Activated B cell treated with CpG ODN at 0.5 μM for 24 hours (primary cell): ENCODE data around the gene BRSK1. TPM values are rescaled to one million over a fixed set of nuclear protein-coding genes. Genes with fewer than 3 reads are reported as not detected.
A peak's percentile ranks its signal among the peaks of the same experiment; 100 is the strongest.

Source experiments
- ATAC-seq: fragments of 200-7000 bp; cut with Tn5 transposase; one replicate; pipeline ENCODE4 v1.10.0; 2021; ENCODE audit warnings: low read depth, mild to moderate bottlenecking, moderate library complexity
- CTCF ChIA-PET: fragments of 350-600 bp; sonication (Branson Sonifier 250); formaldehyde crosslinking; loops from one replicate; lab custom pipeline; 2021; ENCODE audit warnings: antibody characterized with exemption; lab: Charles Lee
- POLR2A ChIA-PET: fragments of 350-600 bp; sonication (Branson Sonifier 250); formaldehyde crosslinking; loops from one replicate; lab custom pipeline; 2021; ENCODE audit warnings: antibody characterized with exemption; lab: Charles Lee
- DNase-seq: peaks from one replicate; pipeline ENCODE4 v3.0.0; 2022
- H3K27ac Mint-ChIP-seq: one replicate; pipeline ENCODE4 v1.8.0; 2020; ENCODE audit warnings: mixed read lengths
- H3K27me3 Mint-ChIP-seq: one replicate; pipeline ENCODE4 v1.8.0; 2021; ENCODE audit warnings: mixed read lengths
- H3K36me3 Mint-ChIP-seq: one replicate; pipeline ENCODE4 v1.8.0; 2021; ENCODE audit warnings: low read depth, mixed read lengths
- H3K4me1 Mint-ChIP-seq: one replicate; pipeline ENCODE4 v1.8.0; 2021; ENCODE audit warnings: mixed read lengths
- H3K4me3 Mint-ChIP-seq: one replicate; pipeline ENCODE4 v1.8.0; 2020; ENCODE audit warnings: mild to moderate bottlenecking, mixed read lengths
- H3K9me3 Mint-ChIP-seq: one replicate; pipeline ENCODE4 v1.8.0; 2020; ENCODE audit warnings: mixed read lengths
- intact Hi-C: fragments of 100-400 bp; cut with micrococcal nuclease; formaldehyde crosslinking; loops from one replicate; pipeline ENCODE4 v1.15.1; 2024
- total RNA-seq: library from RNA; stranded (reverse); gene quantifications from 2 replicates; pipeline ENCODE4 v1.2.3, GENCODE V29; 2022
- TF ChIP-seq, protein P1 (sequence below): fragments of 200-600 bp; IDR thresholded peaks from one replicate; pipeline ENCODE4 v1.8.0; 2022; ENCODE audit warnings: antibody characterized with exemption, mild to moderate bottlenecking

BRSK1 gene
- total RNA-seq, 1 donor from 2014 or later: 2.7 TPM

DNA sequence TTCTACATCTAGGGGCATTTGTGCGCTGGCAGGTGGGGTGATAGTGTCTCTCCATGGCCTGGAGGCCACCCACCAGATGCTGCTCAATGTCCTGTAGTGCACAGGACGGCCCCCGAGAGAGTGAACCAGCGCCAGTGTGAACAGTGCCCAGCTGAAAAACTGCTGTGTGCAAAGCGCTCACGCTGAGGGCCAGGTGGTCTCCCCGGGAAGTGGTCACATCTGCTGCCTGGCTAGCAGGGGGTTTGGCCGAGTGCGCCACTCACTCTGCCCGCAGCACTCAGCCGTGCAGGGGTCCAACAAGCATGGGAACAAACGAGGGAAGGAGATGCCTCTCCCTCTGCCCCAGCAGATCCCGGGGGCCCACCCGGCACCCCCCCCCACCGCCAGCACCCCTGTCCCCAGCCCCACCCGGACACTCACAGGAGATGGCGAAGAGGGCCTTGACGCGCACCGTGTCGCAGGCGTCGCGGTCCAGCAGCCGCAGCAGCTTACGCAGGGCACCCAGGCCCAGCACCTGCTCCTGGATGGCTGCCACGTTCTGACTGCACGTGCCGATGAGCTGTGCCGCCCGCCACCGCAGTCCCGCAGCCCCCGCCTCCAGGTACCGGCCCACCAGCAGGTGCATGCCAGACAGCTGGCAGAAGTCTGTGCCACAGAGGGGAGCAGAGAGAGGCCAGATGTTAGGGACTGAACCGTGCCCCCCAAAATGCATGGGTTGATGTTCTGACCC, 9.7 kb upstream of the BRSK1 start:
- CTCF ChIA-PET: no interaction called here
- intact Hi-C loops: no loop called here
- no peaks in the 10 kb centered on the region for H3K9me3 Mint-ChIP-seq
- no peak for DNase-seq
- POLR2A ChIA-PET: interaction anchor here (0.5 to 11.6 kb wide), 2 partner anchors 18 to 360 kb away, joined by 5 to 277 read pairs; partner anchors contain the start of gene PPP6R1
- H3K4me1 Mint-ChIP-seq: peaks cover 44% of the 10 kb centered on the region
- H3K27ac Mint-ChIP-seq: no peak overlapping the region
- TF ChIP-seq, protein P1, sequence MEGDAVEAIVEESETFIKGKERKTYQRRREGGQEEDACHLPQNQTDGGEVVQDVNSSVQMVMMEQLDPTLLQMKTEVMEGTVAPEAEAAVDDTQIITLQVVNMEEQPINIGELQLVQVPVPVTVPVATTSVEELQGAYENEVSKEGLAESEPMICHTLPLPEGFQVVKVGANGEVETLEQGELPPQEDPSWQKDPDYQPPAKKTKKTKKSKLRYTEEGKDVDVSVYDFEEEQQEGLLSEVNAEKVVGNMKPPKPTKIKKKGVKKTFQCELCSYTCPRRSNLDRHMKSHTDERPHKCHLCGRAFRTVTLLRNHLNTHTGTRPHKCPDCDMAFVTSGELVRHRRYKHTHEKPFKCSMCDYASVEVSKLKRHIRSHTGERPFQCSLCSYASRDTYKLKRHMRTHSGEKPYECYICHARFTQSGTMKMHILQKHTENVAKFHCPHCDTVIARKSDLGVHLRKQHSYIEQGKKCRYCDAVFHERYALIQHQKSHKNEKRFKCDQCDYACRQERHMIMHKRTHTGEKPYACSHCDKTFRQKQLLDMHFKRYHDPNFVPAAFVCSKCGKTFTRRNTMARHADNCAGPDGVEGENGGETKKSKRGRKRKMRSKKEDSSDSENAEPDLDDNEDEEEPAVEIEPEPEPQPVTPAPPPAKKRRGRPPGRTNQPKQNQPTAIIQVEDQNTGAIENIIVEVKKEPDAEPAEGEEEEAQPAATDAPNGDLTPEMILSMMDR: no peak
- H3K36me3 Mint-ChIP-seq: peaks cover 65% of the 10 kb centered on the region
- H3K27me3 Mint-ChIP-seq: no peaks in the 10 kb centered on the region
- H3K4me3 Mint-ChIP-seq: no peak overlapping the region
- ATAC-seq: no peak

DNA sequence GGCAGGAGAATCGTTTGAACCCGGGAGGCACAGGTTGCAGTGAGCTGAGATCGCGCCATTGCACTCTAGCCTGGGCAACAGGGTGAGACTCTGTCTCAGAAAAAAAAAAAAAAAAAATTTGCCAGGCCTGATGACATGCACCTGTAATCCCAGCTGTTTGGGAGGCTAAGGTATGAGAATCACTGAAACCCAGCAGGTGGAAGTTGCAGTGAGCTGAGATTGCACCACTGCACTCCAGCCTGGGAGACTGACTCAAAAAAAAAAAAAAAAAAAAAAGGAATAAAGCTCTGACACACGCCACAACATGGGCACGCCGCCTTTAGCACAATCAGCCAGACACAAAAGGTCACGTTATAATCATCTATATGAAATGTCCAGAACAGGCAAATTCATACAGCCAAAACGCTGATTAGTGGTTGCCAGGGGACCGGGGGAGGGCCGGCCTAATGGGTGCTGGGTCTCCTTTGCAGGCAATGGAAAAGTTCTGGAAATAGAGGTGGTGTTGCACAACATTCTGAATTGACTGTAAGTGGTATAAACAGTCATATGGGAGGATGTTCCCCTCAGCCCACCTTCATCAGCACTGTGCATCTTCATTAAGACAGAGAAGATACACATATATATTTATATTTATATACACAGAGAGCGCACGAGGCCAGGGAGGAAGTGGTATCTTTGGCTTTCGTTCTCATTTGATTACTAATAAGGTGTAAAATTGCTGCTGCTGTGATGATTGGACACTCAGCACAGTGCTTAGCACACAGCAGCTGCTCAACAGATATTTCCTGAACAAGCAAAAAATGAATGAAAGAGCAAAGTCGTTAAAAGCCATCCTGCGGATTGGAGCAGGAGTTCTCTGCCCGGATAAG, 7.7 kb upstream of the BRSK1 start:
- POLR2A ChIA-PET: interaction anchor here (0.6 to 11.6 kb wide), 8 partner anchors 13 to 323 kb away, joined by 3 to 277 read pairs (median 4); partner anchors contain the start of genes FIZ1, PPP6R1 and UBE2S
- ATAC-seq: peak; percentile 43

DNA sequence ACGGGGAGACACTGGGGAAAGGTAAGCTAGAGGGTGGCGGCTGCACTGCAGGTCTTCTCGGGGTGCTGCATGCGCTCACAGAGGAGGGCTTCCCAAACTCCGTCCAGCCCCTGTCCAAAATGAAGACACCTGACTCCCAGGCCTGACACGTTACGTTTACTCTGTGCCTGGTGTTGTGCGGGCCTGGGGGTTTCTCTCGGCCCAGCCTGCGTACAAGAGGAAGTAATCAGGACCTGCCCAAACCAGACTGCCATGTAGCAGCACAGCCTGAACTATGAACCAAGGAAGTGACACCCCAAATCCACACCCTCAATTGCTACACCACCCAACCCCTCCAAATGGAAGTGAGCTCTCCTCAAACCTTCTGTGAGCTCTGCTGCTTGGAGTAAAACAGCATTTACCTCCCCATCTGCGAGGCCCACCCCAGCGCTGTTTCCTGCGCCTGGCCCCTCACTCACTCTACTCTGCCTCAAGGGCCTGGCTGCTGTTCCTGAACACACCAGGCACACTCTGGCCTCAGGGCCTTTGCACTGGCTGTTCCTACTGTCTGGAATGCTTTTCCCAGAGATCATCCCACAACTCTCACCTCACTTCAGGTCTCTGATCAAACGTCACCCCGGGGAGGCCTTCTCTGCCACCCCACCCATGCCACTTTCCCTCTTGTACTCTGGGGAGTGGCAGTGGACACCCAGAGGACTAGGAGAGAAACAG, 6.9 kb upstream of the BRSK1 start:
- DNase-seq (no peak), ATAC-seq (peak; percentile 6)
- intact Hi-C loops: loop anchor here (1.0 to 2.0 kb wide), 3 partner anchors 18 to 24 kb away; partner anchors contain the start of gene PPP6R1
- Mint-ChIP-seq H3K9me3 (no peaks in the 10 kb centered on the region), H3K27ac (peak overlapping the region; percentile 93), H3K36me3 (peaks cover 48% of the 10 kb centered on the region), H3K4me3 (peak overlapping the region; percentile 68), H3K27me3 (no peaks in the 10 kb centered on the region), H3K4me1 (peaks cover 69% of the 10 kb centered on the region)
- ChIA-PET CTCF (interaction anchor here (1.4 to 1.5 kb wide), 2 partner anchors 17 to 23 kb away, joined by 3 to 5 read pairs; no protein-coding TSS in a partner anchor), POLR2A (interaction anchor here (1.6 to 11.6 kb wide), 3 partner anchors 20 to 323 kb away, joined by 6 to 277 read pairs (median 13); partner anchors contain the start of genes FIZ1, PPP6R1 and UBE2S)
- TF ChIP-seq, protein P1: no peak

More for the DNA sequence above, 7.7 kb upstream of the BRSK1 start:
- DNase-seq: no peak
- Mint-ChIP-seq H3K9me3 (no peaks in the 10 kb centered on the region), H3K27me3 (no peaks in the 10 kb centered on the region), H3K27ac (peak overlapping the region; percentile 93), H3K4me1 (peaks cover 61% of the 10 kb centered on the region), H3K4me3 (peak overlapping the region; percentile 68), H3K36me3 (peaks cover 52% of the 10 kb centered on the region)
- TF ChIP-seq, protein P1: no peak
- intact Hi-C loops: loop anchor here (1.0 to 2.0 kb wide), 3 partner anchors 17 to 25 kb away; partner anchors contain the start of gene PPP6R1
- CTCF ChIA-PET: interaction anchor here (0.6 to 1.5 kb wide), 3 partner anchors 18 to 26 kb away, joined by 3 to 5 read pairs (median 3); no protein-coding TSS in a partner anchor

DNA sequence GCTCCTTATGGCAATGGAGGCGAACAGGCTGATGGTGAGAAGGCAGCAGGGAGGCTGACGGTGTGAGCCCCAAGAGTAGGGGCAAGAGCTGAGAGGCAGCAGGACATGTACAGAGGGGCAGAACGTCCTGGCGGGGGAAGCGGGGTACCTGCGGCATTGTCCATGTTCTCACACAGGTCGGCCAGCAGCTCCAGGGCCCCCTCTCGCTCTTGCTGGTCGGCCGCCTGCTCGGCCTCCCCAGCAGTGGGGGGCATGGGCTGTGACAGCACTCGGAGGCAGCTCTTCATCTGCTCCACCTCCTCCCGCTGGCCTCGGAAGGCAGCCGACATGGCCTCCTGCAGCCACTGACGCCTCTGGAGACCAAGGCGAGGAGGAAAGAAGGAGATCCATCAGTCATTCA, 6.3 kb upstream of the BRSK1 start:
- ATAC-seq (no peak), DNase-seq (no peak)
- peaks cover 69% of the 10 kb centered on the region for H3K4me1 Mint-ChIP-seq
- POLR2A ChIA-PET: interaction anchor here (1.6 to 11.6 kb wide), 3 partner anchors 21 to 322 kb away, joined by 6 to 277 read pairs (median 13); partner anchors contain the start of genes FIZ1, PPP6R1 and UBE2S
- CTCF ChIA-PET: interaction anchor here (1.4 kb wide), 1 partner anchor 18 kb away, joined by 3 read pairs; no protein-coding TSS in a partner anchor
- no peaks in the 10 kb centered on the region for H3K9me3 Mint-ChIP-seq
- H3K27ac Mint-ChIP-seq: peak overlapping the region; percentile 93
- H3K27me3 Mint-ChIP-seq: no peaks in the 10 kb centered on the region
- peaks cover 43% of the 10 kb centered on the region for H3K36me3 Mint-ChIP-seq
- TF ChIP-seq, protein P1: no peak
- intact Hi-C loops: loop anchor here (2.0 kb wide), 1 partner anchor 23 kb away; no protein-coding TSS in a partner anchor
- H3K4me3 Mint-ChIP-seq: no peak overlapping the region
